HepG2 (cell line): ENCODE results near the gene TRIM36. TPM values are rescaled to one million over a fixed set of nuclear protein-coding genes. Genes with fewer than 3 reads are reported as not detected.
A peak's percentile ranks its signal among the peaks of the same experiment; 100 is the strongest.

Source experiments
- ATAC-seq: fragments of 200-7000 bp; cut with Tn5 transposase; 3 replicates; pipeline ENCODE4 v1.9.1; 2020; ENCODE audit warnings: mild to moderate bottlenecking, moderate library complexity
- BruUV-seq: library from RNA; stranded (reverse); fragments of 400-500 nt; replicated peaks from 2 replicates; lab custom pipeline; 2021; lab: Mats Ljungman, UMichigan
- CTCF ChIA-PET: fragments of 300-600 bp; formaldehyde crosslinking; extraction: SDS; loops from one replicate; lab custom pipeline; 2021; ENCODE audit warnings: low total read pairs, inconsistent platforms, low intra/inter-chr PET ratio; lab: Yijun Ruan, JAX
- POLR2A ChIA-PET: fragments of 350-600 bp; sonication (Branson Sonifier 250); formaldehyde crosslinking; loops from one replicate; lab custom pipeline; 2020; ENCODE audit warnings: antibody characterized with exemption, inconsistent platforms; lab: Yijun Ruan, JAX
- DNase-seq: peaks from one replicate; pipeline ENCODE4 v3.0.0-alpha.2; 2015; ENCODE audit warnings: low spot score
- FAIRE-seq: peaks from 3 replicates; lab custom pipeline; 2011; peaks lifted over from hg19 to GRCh38; lab: Jason Lieb, UNC
- H2AFZ ChIP-seq: one replicate; pipeline ENCODE4 v1.6.1; 2011; ENCODE audit warnings: low read length, inconsistent platforms
- H3K27ac ChIP-seq: fragments of 300-600 bp; 3 replicates; pipeline ENCODE4 v1.8.0; 2011; ENCODE audit warnings: mixed run types, mild to moderate bottlenecking, mixed read lengths, low read length, inconsistent platforms; ENCODE audit not compliant: insufficient read depth; ENCODE audit errors: extremely low read length
- H3K27me3 ChIP-seq, 2 experiments: fragments of 200-600 bp in 1 of 2; 2 replicates in 1 of 2; 3 replicates in 1 of 2; pipeline versions ENCODE4 v1.6.0 to v1.8.0; 2011; ENCODE audit warnings: low read length in 2 of 2, mild to moderate bottlenecking in 2 of 2, moderate library complexity in 2 of 2, inconsistent platforms in 1 of 2; ENCODE audit not compliant: insufficient read depth in 2 of 2, control insufficient read depth in 1 of 2
- H3K36me3 ChIP-seq, 2 experiments: fragments of 200-600 bp in 1 of 2; replicated peaks in 1 of 2; 2 replicates in 1 of 2; 3 replicates in 1 of 2; pipeline versions ENCODE4 v1.5.1 to v1.8.0; 2011; ENCODE audit warnings: low read length in 2 of 2, inconsistent platforms in 1 of 2; ENCODE audit not compliant: insufficient read depth in 2 of 2, control insufficient read depth in 1 of 2
- H3K4me1 ChIP-seq: 2 replicates; pipeline ENCODE4 v1.5.1; 2012; ENCODE audit warnings: low read length, inconsistent platforms; ENCODE audit not compliant: insufficient read depth
- H3K4me2 ChIP-seq: 2 replicates; pipeline ENCODE4 v1.6.0; 2011; ENCODE audit warnings: low read depth, low read length, inconsistent platforms
- H3K4me3 ChIP-seq, 3 experiments: fragments of 200-600 bp in 1 of 3; sonication (generic), shearing (Covaris generic) in 1 of 3; replicated peaks in 1 of 3; 2 replicates each; pipeline ENCODE4 v1.5.1; 2011 to 2016; ENCODE audit warnings: low read length in 3 of 3, inconsistent platforms in 2 of 3, low read depth in 2 of 3, mild to moderate bottlenecking in 2 of 3, control low read depth in 1 of 3, mixed read lengths in 1 of 3; ENCODE audit not compliant: insufficient read depth in 1 of 3
- H3K79me2 ChIP-seq: one replicate; pipeline ENCODE4 v1.6.1; 2011; ENCODE audit warnings: low read length, inconsistent platforms; ENCODE audit not compliant: insufficient read depth
- H3K9ac ChIP-seq: 2 replicates; pipeline ENCODE4 v1.6.0; 2011; ENCODE audit warnings: mild to moderate bottlenecking, low read depth, low read length, inconsistent platforms; ENCODE audit not compliant: insufficient read depth
- H3K9me3 ChIP-seq: 2 replicates; pipeline ENCODE4 v1.5.1; 2012; ENCODE audit warnings: mild to moderate bottlenecking, low read length
- H4K20me1 ChIP-seq: 2 replicates; pipeline ENCODE4 v1.6.0; 2011; ENCODE audit warnings: inconsistent platforms, mild to moderate bottlenecking, low read length, moderate library complexity; ENCODE audit not compliant: insufficient read depth
- ATAD3A ChIP-seq: sonication (generic); formaldehyde crosslinking; IDR thresholded peaks from 2 replicates; pipeline ENCODE4 v1.4.0; 2020; ENCODE audit warnings: missing genetic modification reagents
- E2F1 ChIP-seq: sonication (generic); formaldehyde crosslinking; IDR thresholded peaks from 2 replicates; pipeline ENCODE4 v1.5.0; 2020; ENCODE audit warnings: missing genetic modification reagents
- FOXM1 ChIP-seq: sonication (generic); formaldehyde crosslinking; IDR thresholded peaks from 2 replicates; pipeline ENCODE4 v1.5.0; 2020; ENCODE audit warnings: missing genetic modification reagents
- ISX ChIP-seq: sonication (generic); formaldehyde crosslinking; conservative IDR thresholded peaks from 2 replicates; pipeline ENCODE4 v1.5.0; 2020; ENCODE audit warnings: missing genetic modification reagents
- KDM3A ChIP-seq: IDR thresholded peaks from 2 replicates; pipeline ENCODE4 v1.6.1; 2018; ENCODE audit warnings: low read depth, missing compliant biosample characterization
- THAP8 ChIP-seq: sonication (generic); formaldehyde crosslinking; IDR thresholded peaks from 2 replicates; pipeline ENCODE4 v1.5.1; 2020; ENCODE audit warnings: missing genetic modification reagents, mild to moderate bottlenecking, borderline replicate concordance
- ZBTB46 ChIP-seq: sonication (generic); formaldehyde crosslinking; IDR thresholded peaks from 2 replicates; pipeline ENCODE4 v1.4.0; 2020; ENCODE audit warnings: mild to moderate bottlenecking, missing genetic modification reagents, borderline replicate concordance
- ZNF343 ChIP-seq: sonication (generic); formaldehyde crosslinking; IDR thresholded peaks from 2 replicates; pipeline ENCODE4 v1.4.0; 2020; ENCODE audit warnings: mild to moderate bottlenecking, missing genetic modification reagents
- ZNF703 ChIP-seq: sonication (generic); formaldehyde crosslinking; IDR thresholded peaks from 2 replicates; pipeline ENCODE4 v1.5.1; 2020; ENCODE audit warnings: missing genetic modification reagents, mild to moderate bottlenecking, moderate library complexity, borderline replicate concordance
- ZNF704 ChIP-seq: sonication (generic); formaldehyde crosslinking; IDR thresholded peaks from 2 replicates; pipeline ENCODE4 v1.8.1; 2023; ENCODE audit warnings: mild to moderate bottlenecking, inconsistent platforms, moderate library complexity, missing genetic modification reagents, borderline replicate concordance
- WGBS: methylation state at CpG from one replicate; pipeline ENCODE4 v1.1.6; 2017; ENCODE audit warnings: low lambda C conversion rate; 5-methylcytosine and 5-hydroxymethylcytosine counted together
- in situ Hi-C: cut with HindIII; loops from 2 replicates; pipeline ENCODE4 v1.10.0; 2017; ENCODE audit warnings: low pct_unique_long_range_greater_than_20kb; ENCODE audit not compliant: extremely low pct_ligation_motif_present
- intact Hi-C: fragments of 100-400 bp; cut with micrococcal nuclease; formaldehyde crosslinking; loops from one replicate; pipeline ENCODE4 v1.10.0; 2022; ENCODE audit not compliant: unreplicated experiment
- polyA plus RNA-seq, 8 experiments: library from polyadenylated mRNA; depleted of rRNA in 3 of 8; stranded (reverse) in 7 of 8; unstranded in 1 of 8; fragments of >200 nt; fragmentation: Illumina TruSeq in 4 of 8; extraction: Trizol in 4 of 8; gene quantifications; 2 replicates each; pipeline versions ENCODE4 v1.2.1 to v1.2.3, GENCODE V29; 2011 to 2016; ENCODE audit warnings: low read depth in 4 of 8, missing spikeins in 1 of 8, mixed read lengths in 1 of 8; ENCODE audit not compliant: insufficient read depth in 1 of 8
- total RNA-seq, 5 experiments: library from RNA; depleted of rRNA; stranded (reverse); fragments of >200 nt; fragmentation: Illumina TruSeq; extraction: Trizol; gene quantifications; 2 replicates each; pipeline ENCODE4 v1.2.3, GENCODE V29; 2016; ENCODE audit warnings: low read depth in 1 of 5
- TF ChIP-seq, protein P1 (sequence below): sonication (generic); formaldehyde crosslinking; IDR thresholded peaks from 2 replicates; pipeline ENCODE4 v1.5.0; 2020; ENCODE audit warnings: missing genetic modification reagents

Gene TRIM36
- total and polyA plus RNA-seq, 2 of the 13 experiments (the other 11 are each of a cell fraction or from before 2014, with no cell fraction given): 1.7 to 2.4 TPM

DNA sequence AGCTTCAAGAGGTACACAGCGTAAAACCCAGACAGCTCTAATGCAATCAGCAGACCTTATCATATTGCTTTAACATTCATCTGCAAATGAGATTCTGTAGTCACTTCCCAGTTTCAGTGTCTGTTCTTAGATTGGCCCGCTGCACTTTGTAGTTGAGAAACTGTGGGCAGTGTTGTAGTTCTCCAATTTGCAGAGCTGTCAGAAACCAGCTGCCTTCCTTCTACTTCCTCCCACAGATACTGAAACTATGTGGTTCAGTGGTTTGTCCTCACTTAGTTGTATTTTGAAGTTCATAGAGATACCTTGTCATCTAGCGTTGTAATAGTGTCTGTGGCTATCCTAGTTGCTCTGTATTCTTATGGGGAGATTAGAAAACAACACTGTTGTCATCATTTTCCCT, 39.6 kb upstream of the TRIM36 start (continued):
- TF ChIP-seq E2F1 (CRISPR knock-in tag) (no peak), ISX (CRISPR knock-in tag) (no peak), ZNF703 (CRISPR knock-in tag) (no peak), KDM3A (CRISPR knock-in tag) (no peak), THAP8 (no peak), ZNF704 (CRISPR knock-in tag) (no peak)
- TF ChIP-seq, protein P1, sequence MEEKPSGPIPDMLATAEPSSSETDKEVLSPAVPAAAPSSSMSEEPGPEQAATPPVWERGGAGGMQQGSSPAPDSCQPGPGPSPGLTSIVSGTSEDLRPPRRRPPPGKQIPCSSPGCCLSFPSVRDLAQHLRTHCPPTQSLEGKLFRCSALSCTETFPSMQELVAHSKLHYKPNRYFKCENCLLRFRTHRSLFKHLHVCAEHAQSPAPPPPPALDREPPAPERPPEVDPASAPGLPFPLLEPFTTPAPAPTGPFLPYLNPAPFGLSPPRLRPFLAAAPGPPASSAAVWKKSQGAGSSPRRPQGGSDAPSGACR: no peak
- TF ChIP-seq, all 625 proteins: peak for 0

- ChIA-PET POLR2A (no interaction called here), CTCF (no interaction called here)
- no peaks in the 10 kb centered on the region for H4K20me1 ChIP-seq
- no peaks in the 10 kb centered on the region for H3K79me2 ChIP-seq
- no peak for FAIRE-seq
- no peak for TF ChIP-seq ZBTB46 (CRISPR knock-in tag)
- no peak for TF ChIP-seq ATAD3A (CRISPR knock-in tag)
- no peak for TF ChIP-seq ZNF343 (CRISPR knock-in tag)
- no peak for TF ChIP-seq FOXM1
- H3K27me3 ChIP-seq: no peaks in the 10 kb centered on the region; a peak in 1 of 5 replicates
- H3K9me3 ChIP-seq: no peaks in the 10 kb centered on the region
- WGBS: 100% methylated on average over 1 of the region's 1 CpG
- no peak overlapping the region for H2AFZ ChIP-seq
- H3K4me1 ChIP-seq: no peaks in the 10 kb centered on the region
- in situ Hi-C loops (no loop called here), intact Hi-C loops (no loop called here)
- H3K4me3 ChIP-seq: no peak overlapping the region
- no peak for DNase-seq
- H3K36me3 ChIP-seq: no peaks in the 10 kb centered on the region
- H3K9ac ChIP-seq: no peak overlapping the region
- ATAC-seq: peak; percentile 32
- BruUV-seq: no TSS peak
- H3K4me2 ChIP-seq: no peak overlapping the region
- H3K27ac ChIP-seq: no peak overlapping the region
Measured at GRCh38 chr5:115202952-115203351, 33.2 kb upstream of the TRIM36 start.
